Measurements from ENCODE around the gene PTGIR.
A peak's percentile ranks its signal among the peaks of the same experiment; 100 is the strongest.

Gene PTGIR

DNA sequence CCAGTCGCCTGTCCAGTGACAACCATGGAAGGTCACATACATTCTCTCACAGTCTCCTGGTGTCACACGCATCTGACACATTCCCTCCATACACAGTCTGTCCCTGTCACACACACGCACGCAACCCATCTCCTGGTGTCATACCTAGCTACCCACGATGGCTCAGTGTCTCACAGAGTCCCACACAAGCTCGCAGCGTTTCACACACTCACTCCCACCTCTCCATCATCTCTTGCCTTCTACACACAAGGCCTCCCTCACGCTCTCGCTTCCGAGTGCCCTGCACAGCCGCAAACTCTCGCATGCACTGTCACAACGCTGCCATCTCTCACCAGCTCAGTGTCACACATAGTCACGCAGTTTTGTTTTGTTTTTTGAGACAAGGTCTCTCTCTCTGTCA, 12.3 kb upstream of the PTGIR start:
- DNase-seq (ENCODE audit: low read depth) = no peak
- TF ChIP-seq, protein P1, sequence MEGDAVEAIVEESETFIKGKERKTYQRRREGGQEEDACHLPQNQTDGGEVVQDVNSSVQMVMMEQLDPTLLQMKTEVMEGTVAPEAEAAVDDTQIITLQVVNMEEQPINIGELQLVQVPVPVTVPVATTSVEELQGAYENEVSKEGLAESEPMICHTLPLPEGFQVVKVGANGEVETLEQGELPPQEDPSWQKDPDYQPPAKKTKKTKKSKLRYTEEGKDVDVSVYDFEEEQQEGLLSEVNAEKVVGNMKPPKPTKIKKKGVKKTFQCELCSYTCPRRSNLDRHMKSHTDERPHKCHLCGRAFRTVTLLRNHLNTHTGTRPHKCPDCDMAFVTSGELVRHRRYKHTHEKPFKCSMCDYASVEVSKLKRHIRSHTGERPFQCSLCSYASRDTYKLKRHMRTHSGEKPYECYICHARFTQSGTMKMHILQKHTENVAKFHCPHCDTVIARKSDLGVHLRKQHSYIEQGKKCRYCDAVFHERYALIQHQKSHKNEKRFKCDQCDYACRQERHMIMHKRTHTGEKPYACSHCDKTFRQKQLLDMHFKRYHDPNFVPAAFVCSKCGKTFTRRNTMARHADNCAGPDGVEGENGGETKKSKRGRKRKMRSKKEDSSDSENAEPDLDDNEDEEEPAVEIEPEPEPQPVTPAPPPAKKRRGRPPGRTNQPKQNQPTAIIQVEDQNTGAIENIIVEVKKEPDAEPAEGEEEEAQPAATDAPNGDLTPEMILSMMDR (conservative IDR thresholded peaks at IDR 0.05; ENCODE audit: low read depth, low read length) = no peak
- no peak overlapping the region for H3K4me3 ChIP-seq (ENCODE audit: low read depth, low read length)

DNA sequence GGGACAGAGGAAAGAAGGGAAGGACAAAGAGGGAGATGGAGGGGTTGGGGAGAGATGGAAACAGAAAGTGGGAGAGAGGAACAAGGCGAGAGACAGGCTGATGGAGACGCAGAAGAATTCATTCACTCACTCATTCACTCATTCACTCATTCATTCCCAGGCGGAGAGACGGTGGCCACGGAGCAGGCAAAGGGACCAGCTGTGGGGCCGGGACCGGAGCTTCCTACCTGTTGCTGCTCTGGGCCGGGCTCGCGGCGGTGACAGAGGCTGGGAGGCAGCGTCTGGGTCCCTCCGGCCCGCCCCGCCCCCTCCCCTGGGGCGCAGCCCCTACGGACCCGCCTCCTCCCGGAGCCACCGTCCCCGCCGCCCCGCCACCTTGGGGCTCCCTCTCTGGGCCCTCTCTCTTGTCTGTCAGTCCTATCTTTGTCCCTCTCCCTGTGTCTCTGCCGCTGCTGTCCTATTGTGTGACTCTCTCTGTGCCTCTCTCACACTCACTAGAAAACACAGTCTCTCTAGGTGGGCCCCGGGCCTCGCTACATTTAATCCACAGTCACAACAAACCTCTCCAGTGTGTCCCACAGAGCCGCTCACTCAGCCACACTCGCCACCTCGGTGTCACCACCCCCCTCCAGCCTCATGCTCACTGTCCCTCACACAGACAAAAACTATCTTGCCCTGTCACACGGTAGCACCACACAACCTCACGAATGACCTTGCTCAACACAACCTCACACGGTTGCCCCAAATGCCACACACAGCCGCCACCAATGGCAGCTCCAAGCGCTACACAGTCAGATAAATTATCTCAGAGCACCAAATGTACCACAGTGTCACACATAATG, 11.3 kb upstream of the PTGIR start, which contains the start of gene GNG8:
Gene GNG8 (minus strand): TSS at position 283 of the 842 bp plus-strand sequence. CDS start 1,520 bp downstream, outside the sequence.
- no peak for DNase-seq (ENCODE audit: low read depth)
- TF ChIP-seq, protein P1 (conservative IDR thresholded peaks at IDR 0.05; ENCODE audit: low read depth, low read length) = no peak
- no peak within 1 kb of the TSS for H3K4me3 ChIP-seq (ENCODE audit: low read depth, low read length)

DNA sequence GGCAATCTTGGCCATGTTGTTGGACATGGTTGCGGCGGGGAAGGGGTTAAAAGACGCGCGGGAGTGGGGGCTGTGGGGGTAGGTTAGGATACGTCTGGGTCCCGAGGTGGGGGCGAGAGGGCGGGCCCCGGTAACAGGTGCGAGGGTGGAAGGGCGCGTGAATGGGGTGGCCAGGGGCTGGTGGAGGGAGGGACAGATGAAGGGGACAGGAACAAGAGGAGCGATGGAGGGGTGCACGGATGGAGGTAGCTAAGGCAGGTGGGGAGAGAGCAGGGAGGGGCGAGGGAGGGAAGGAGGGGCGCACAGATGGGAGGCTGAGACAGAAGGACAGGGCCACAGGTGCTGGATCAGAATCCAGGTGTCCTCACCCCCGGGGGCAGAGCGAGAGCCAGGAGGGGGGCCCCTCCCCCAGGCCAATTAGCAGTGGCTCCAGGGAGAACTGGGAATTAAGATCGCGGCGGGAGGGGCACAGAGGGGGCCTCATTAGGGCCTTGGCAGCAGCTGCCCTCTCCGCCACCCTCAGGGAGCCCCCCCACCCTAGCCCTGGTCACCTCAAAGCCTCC, 9.8 kb upstream of the PTGIR start:
- H3K4me3 ChIP-seq (ENCODE audit: low read depth, low read length) = peak overlapping the region; percentile 11
- TF ChIP-seq, protein P1 (conservative IDR thresholded peaks at IDR 0.05; ENCODE audit: low read depth, low read length) = no peak
- no peak for DNase-seq (ENCODE audit: low read depth)

DNA sequence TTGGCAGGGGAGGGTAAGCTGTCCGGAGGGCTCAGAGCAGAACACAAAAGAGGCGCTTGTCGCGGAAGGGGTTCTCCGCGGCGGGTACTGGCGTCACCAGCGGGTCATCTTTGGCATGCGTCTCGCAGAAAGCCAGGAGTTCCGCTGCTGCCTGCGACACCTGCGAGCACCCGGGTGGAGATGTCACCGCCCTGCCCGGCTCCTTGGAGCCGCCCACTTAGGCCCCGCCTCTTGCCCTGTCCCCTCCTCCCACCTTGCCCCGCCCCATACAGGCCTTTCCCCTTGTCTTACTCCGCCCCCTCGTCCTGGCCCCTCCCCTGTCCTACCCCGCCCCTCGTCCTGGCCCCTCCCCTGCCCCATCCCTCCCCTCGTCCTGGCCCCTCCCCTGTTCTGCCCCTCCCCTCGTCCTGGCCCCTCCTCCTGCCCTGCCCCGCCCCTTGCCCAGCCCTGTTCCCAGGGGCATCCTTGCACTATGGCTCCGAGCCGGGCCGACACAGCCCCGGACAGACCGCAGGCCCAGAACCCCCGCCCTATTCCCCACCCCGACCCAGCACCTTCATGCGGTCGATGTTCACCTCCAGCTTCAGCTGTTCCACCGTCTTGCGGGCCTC, 9.3 kb upstream of the PTGIR start:
- TF ChIP-seq, protein P1 (conservative IDR thresholded peaks at IDR 0.05; ENCODE audit: low read depth, low read length) = no peak
- peak; percentile 84 for DNase-seq (ENCODE audit: low read depth)
- peak overlapping the region; percentile 16 for H3K4me3 ChIP-seq (ENCODE audit: low read depth, low read length)

DNA sequence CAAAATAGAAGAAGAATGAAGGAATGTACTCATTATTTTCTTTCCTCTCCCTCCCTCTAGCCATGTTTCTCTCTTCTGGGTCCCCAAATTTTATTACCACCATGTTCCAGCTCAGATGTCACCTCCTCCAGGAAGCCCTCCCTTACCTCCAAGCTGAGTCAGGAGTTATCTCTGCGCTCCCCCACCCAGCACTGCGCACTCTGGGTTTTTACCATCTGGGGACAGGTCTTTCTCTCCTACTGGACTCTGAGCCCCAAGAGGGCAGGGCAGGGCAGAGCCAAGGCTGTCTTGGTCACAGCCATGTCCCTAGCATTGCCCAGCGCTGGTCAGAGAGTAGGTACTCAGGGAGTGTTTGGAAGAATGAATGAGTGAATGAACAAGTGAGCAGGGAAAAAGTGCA, 8.2 kb upstream of the PTGIR start:
- no peak overlapping the region for H3K4me3 ChIP-seq (ENCODE audit: low read depth, low read length)
- DNase-seq (ENCODE audit: low read depth) = no peak
- TF ChIP-seq, protein P1 (conservative IDR thresholded peaks at IDR 0.05; ENCODE audit: low read depth, low read length) = no peak

DNA sequence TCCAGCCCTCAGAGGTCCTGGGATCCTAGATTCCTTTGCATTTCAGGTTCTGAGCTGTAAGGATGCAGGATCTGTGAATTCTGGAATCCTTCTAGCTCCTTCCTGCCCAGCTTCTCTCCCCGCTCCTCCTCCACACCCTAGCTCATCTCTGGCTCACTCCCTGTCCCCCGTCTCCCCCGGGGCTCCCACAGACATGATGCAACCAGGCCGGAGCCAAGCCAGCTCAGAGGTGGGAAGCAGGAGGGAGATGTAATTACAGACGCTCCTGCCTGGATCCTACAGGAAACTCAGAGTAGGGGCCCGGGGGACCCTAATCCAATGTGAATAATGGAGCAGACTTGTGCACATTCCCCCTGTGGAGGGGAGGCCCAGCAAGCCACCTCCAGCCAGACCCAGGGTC, 6.6 kb upstream of the PTGIR start:
- H3K4me3 ChIP-seq (ENCODE audit: low read depth, low read length) = no peak overlapping the region
- TF ChIP-seq, protein P1 (conservative IDR thresholded peaks at IDR 0.05; ENCODE audit: low read depth, low read length) = no peak
- peak; percentile 46 for DNase-seq (ENCODE audit: low read depth)

All from choroid plexus epithelial cell (primary cell).